ENCODE data around the gene FOXL3. TPM values are rescaled to one million over a fixed set of nuclear protein-coding genes. Genes with fewer than 3 reads are reported as not detected.

Gene FOXL3
- total RNA-seq, 1 experiment from 2014 or later, result not detected

GRCh38 chr7:297611-298374 lies 7.8 kb downstream of the FOXL3 start:
- Histone ChIP-seq H3K27ac (ENCODE audit: low read depth, low read length) (no peak overlapping the region), H2AFZ (ENCODE audit: low read depth, low read length, poor library complexity, severe bottlenecking) (no peak overlapping the region), H3K4me2 (ENCODE audit: low read length) (no peak overlapping the region), H3K4me1 (ENCODE audit: control insufficient read depth in 1 of 2, insufficient read depth in 2 of 2, low read length in 2 of 2) (no peaks in the 10 kb centered on the region), H3K9ac (ENCODE audit: low read length) (no peak overlapping the region), H3K4me3 (replicated peaks in 1 of 2; ENCODE audit: low read depth in 1 of 2, low read length in 2 of 2) (no peak overlapping the region), H3K27me3 (ENCODE audit: insufficient read depth, low read length) (no peaks in the 10 kb centered on the region), H3K9me2 (ENCODE audit: insufficient read depth) (no peaks in the 10 kb centered on the region), H3K9me3 (ENCODE audit: control insufficient read depth in 1 of 2, insufficient read depth in 1 of 2, low read depth in 1 of 2, low read length in 2 of 2) (no peaks in the 10 kb centered on the region), H3K79me2 (ENCODE audit: insufficient read depth, low read length) (no peaks in the 10 kb centered on the region), H3K36me3 (ENCODE audit: control insufficient read depth in 1 of 2, insufficient read depth in 2 of 2, low read length in 2 of 2) (no peaks in the 10 kb centered on the region), H4K20me1 (ENCODE audit: insufficient read depth) (no peaks in the 10 kb centered on the region)
- ChIA-PET POLR2A (no interaction called here), RAD21 (ENCODE audit: low non-redundant PET in 1 of 2, low total read pairs in 2 of 2, uncharacterized antibody in 2 of 2, unreplicated experiment in 2 of 2) (no interaction called here), CTCF (no interaction called here)
- BruUV-seq (replicated peaks), result no TSS peak
- ATAC-seq (no peak), DNase-seq (ENCODE audit: low read depth, low spot score) (no peak)
- no peak for TF ChIP-seq POLR2A (IDR thresholded peaks at IDR 0.05; ENCODE audit: borderline replicate concordance, extremely low read depth, insufficient read depth, insufficient read length)
- TF ChIP-seq TCF7L2 (IDR thresholded peaks at IDR 0.05; ENCODE audit: borderline replicate concordance, extremely low read depth, insufficient read depth, insufficient read length), result no peak
- no peak for TF ChIP-seq EZH2 (IDR thresholded peaks at IDR 0.05)
- TF ChIP-seq EZH2phosphoT487 (IDR thresholded peaks at IDR 0.05; ENCODE audit: borderline replicate concordance), result no peak
- TF ChIP-seq REST (IDR thresholded peaks at IDR 0.05; ENCODE audit: low read depth), result no peak
- no peak for TF ChIP-seq ZFX (IDR thresholded peaks at IDR 0.05)
- TF ChIP-seq ZBTB33 (IDR thresholded peaks at IDR 0.05; ENCODE audit: extremely low read depth, insufficient replicate concordance, low read length), result no peak
- no peak for TF ChIP-seq ATF3 (IDR thresholded peaks at IDR 0.05)
- no peak for TF ChIP-seq ZNF274 (IDR thresholded peaks at IDR 0.05; ENCODE audit: low read depth, low read length)
- no peak for TF ChIP-seq YY1 (IDR thresholded peaks at IDR 0.05; ENCODE audit: extremely low read depth, insufficient replicate concordance, low read depth, low read length)
- TF ChIP-seq SRF (IDR thresholded peaks at IDR 0.05; ENCODE audit: low read depth), result no peak
- intact Hi-C loops (cut with micrococcal nuclease), result no loop called here
